Posterior cingulate gyrus (tissue), 11 donors: ENCODE data around the gene SPATA12.

ENCODE experiments used
- DNase-seq, 10 donors: peaks; one replicate each; pipeline versions ENCODE4 v3.0.0 to v3.0.0-alpha.2; 2020 to 2021; ENCODE audit warnings: mixed read lengths in 3 of 10
- intact Hi-C: fragments of 100-400 bp; cut with DNase I; formaldehyde crosslinking; loops from one replicate; pipeline ENCODE4 v1.15.1; 2023

Gene SPATA12

GRCh38 chr3:57109437-57110199 is 49.2 kb downstream of the SPATA12 start:
- intact Hi-C loops, result no loop called here
- DNase-seq, result no peak

DNA sequence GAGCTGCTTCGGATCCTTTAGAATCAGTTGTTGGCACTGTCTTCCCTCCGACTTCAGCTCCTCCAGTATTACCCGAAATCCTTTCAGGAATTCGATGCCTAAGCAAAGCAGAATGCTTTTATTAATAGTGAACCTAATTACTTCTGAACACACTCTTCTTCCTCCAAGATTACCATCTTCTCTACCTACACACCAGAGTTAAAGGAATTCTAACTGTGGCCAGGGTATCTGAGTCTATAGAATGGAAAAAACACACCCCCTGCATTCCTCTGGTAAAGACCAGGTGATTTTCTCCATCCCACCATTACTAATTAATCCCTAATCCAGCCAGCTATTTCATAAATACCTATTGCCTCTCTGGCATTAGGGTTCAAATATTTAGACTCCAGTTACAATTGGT is 49.8 kb downstream of the SPATA12 start:
- DNase-seq, result no peak
- intact Hi-C loops, result no loop called here

DNA sequence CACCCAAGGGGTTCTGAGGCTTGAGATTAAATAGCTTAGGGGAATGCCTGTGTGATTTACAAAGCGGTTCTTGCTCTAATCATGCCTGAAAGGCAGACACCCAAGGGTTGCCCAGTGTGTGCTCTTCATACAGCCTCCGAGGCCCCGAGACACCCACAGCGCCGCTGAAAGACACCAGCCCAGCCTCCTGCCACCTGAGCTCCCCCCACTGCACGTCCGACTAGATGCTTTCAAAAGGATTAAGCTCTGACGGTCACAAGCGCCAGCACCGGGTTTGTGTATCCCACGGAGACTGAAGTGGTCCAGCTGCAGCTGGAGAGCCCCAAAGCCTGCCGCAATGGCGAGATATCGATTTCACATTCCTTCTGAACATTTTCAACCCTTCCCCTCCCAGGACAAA is 50.3 kb downstream of the SPATA12 start:
- intact Hi-C loops, result no loop called here
- no peak for DNase-seq

GRCh38 chr3:57112206-57112605 is 51.7 kb downstream of the SPATA12 start:
- no peak for DNase-seq
- intact Hi-C loops, result no loop called here

DNA sequence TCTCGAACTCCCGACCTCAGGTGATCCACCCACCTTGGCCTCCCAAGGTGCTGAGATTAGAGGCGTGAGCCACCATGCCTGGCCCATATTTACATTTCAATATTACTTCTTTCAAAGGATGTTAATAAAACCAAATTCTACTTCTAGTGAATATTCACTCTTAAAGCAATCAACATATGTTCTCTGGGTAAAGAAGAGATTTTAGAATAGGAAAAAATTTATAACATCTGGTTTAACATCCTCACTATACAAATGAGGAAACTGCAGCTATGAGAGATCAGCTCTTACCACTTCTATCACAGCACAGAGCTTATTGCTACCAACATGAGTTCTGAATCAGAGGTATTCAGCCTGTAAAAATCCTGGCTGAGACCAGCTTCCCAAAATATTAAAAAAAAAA is 56.0 kb downstream of the SPATA12 start:
- intact Hi-C loops, result no loop called here
- no peak for DNase-seq

GRCh38 chr3:57118254-57118653 is 57.8 kb downstream of the SPATA12 start:
- intact Hi-C loops, result no loop called here
- DNase-seq, result no peak

DNA sequence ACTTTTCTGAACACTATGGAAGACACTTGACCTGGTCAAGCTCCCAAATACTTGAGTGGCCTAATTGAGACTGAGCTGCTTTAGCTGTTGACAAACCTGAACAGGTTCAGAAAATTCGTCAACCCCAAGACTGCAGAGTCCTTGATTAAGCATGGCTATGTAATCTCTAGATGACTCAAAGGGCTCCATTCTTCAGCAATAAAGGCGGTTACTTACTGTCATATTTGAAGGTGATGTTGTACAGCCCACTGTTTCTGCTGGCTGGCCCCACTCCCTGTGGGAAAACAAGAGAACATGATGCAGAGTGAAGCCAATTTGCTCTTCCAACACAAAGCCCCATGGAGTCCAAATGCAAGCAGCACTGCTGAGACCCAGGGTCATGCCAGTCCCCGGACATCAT is 59.6 kb downstream of the SPATA12 start:
- no peak for DNase-seq
- intact Hi-C loops, result no loop called here

- intact Hi-C loops, result no loop called here
- no peak for DNase-seq
These were observed 60.1 kb downstream of the SPATA12 start for GRCh38 chr3:57120451-57121174.
